GM21529 (cell line): ENCODE data around the gene PDGFC.
"Not testable (repeated sequence)": the region's sequence is repeated elsewhere in the genome, so short reads cannot be mapped to it uniquely, and the experiment has no call there.

Source experiments
- ATAC-seq: cut with Tn5 transposase; IDR thresholded peaks from one replicate; pipeline ENCODE4 v1.9.1; 2021; ENCODE audit not compliant: unreplicated experiment

PDGFC gene

GRCh38 chr4:156915221-156915620 lies 56.4 kb downstream of the PDGFC start:
- no peak for ATAC-seq

- no peak for ATAC-seq
Observed at GRCh38 chr4:156913234-156913633, 58.4 kb downstream of the PDGFC start.

DNA sequence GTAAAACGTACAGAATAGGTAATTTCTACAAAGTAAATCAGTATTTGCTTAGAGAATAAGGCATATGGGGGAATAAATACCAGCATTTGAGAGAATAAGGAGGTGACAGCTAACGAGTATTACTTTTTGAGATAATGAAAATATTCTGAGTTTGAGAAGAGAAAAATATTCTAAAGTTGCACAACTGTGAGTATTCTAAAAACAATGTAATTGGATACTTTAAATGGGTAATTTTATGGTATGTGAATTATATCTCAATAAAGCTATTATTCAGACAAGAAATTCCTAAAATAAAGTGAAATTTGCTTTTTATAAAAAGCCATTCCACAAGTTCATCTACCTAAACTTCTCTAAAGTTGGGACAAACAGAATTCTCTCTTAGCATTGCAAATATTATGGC lies 62.6 kb downstream of the PDGFC start:
- no peak for ATAC-seq

DNA sequence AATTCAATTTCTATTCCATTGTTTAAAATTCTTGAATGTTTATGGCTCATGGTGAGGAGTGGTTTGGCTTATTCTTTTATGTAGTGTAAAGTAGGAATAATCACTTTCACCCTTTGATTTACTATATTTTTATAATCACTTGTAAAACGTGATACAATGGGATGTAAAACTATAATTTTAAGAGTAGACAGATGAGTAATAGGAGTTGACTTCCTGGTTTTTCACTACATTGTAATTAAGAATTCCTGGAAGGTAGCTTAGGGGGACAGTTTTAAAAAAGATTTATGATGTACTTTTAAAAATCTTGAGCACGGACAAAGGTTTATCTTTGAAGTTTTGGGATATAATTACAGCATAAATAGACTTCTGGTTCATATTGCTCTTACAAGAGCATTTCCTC lies 65.3 kb downstream of the PDGFC start:
- no peak for ATAC-seq

- no peak for ATAC-seq
Observed at GRCh38 chr4:156901871-156902270, 69.7 kb downstream of the PDGFC start.

GRCh38 chr4:156898373-156899117 lies 73.1 kb downstream of the PDGFC start:
- ATAC-seq: no peak

DNA sequence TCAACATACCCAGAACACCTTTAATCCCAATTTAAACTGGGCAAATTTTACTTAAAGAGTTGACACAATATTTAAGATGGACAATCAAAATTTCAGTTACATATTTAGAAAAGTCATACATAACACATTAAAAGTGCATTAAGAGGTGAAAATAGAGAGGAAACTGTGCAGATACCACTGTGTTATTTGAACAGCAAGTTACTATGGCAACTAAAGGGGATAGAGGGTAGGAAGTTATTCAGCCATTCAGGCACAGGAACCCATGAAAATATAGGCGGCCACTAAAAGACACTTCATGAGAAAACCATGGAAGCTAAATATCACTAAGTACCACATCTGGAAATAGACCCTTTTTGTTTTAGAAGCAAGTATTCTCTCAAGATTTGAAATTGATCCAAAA lies 75.1 kb downstream of the PDGFC start:
- no peak for ATAC-seq

GRCh38 chr4:156894234-156894633 lies 77.4 kb downstream of the PDGFC start:
- ATAC-seq: no peak

DNA sequence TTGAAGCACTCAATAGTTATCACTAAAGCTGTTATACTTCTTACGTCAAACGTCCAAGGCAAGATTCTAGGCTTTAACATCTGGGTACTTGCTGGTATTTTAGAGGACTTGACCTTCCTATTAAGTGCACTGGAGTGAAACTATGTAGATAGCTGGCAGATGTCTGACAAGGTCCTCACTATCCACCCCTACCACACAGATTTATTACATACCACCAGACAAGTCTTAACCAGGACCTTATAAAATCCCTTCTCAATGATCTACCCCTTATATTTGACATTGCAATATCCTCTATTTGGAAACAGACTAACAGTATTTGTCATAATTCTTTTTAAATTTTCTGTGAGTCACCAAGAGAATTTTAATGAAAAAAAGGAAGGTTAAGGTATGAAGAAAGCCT lies 78.8 kb downstream of the PDGFC start:
- no peak for ATAC-seq

- ATAC-seq: no peak
Observed at GRCh38 chr4:156889616-156890594, 81.7 kb downstream of the PDGFC start.

DNA sequence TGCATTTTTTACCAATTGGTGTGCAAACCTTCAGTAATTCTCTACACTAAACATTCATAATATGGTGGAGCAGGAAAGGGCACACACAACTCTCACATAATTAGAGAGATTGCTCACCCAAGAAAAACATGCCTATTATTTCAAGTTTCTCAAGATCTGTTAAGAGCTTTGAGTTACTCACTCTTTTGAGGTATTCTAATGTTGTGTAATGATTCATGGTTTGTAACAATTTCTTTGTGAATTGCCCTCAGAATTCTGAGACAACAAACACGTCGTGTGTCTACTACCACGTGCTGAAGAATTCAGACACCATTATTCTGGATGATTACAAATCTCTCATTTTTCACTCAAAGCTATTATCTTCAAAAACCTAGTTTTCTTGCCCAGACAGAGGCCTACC lies 82.8 kb downstream of the PDGFC start:
- ATAC-seq: no peak

DNA sequence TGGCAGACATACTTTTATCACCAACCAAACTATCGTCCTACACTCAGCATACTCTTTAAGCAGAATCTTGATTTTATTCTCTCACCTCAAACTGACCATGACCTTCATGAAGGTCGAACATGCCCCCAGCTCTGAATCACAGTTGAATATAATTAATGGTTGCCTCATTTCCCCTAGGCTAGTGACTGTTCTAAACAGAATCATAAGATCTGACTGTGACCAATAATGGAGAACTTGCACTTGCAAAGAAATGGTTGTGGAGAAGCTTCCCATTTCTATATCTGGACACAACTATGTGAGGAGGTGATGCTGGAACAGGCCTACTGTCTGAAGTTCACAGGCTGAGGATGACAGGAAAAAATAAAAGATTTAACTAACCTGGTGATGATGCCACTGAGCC lies 85.1 kb downstream of the PDGFC start:
- no peak for ATAC-seq

DNA sequence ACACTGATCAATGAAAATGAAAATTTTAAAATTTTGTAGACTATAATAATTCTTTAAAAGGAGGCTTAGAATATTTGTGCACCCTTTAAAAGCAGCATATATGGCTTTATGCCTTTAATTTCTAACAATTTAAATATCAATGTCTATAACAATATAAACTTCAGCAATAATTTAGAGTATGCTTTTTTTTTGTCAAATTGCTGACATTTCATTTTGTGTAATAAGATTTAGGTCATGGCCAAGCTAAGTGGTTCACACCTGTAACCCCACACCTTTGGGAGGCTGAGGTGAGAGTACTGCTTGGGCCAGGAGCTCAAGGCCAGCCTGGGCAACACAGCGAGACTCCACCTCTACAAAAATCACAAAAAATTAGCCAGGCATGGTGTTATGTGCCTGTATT lies 86.2 kb downstream of the PDGFC start:
- no peak for ATAC-seq

DNA sequence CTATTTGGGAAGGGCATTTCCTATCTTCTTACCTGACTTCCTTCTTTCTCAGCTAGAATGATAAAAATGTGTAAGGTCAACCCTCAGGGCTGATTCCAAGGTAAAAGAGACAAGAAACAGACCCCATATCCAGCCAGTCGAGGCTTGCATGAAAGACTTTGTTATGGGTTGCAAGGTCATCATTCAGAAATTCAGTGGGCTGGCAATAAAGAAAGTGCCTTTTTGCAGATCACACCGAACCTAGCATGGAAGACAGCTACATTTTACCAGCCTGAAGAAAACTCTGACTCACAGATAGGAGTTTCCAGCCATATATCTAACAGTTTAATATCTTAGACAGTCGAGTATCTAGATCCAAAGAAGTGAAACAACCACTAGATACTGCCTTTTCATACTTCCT lies 87.4 kb downstream of the PDGFC start:
- no peak for ATAC-seq

- ATAC-seq: no peak
Observed at GRCh38 chr4:156875704-156876103, 95.9 kb downstream of the PDGFC start.

- ATAC-seq: no peak
Observed at GRCh38 chr4:156875055-156875454, 96.5 kb downstream of the PDGFC start.

DNA sequence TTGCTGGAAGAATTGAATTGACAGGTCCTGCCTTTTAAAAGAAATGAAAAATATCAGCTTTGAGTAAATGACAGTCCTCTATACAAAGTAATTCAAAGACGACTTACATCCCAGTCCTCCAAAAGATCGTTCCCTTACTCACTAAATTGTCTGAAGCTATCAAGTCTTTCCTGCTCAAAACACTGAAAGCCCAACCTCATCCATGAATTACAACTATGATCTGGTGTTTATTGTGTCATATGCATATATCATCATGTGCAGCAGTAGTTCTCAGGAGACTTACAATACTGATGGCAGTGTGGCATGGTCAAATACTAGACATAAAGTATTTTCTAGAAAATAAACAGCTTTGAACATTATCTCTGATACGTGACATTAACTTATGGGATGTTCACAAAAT lies 97.8 kb downstream of the PDGFC start:
- no peak for ATAC-seq

DNA sequence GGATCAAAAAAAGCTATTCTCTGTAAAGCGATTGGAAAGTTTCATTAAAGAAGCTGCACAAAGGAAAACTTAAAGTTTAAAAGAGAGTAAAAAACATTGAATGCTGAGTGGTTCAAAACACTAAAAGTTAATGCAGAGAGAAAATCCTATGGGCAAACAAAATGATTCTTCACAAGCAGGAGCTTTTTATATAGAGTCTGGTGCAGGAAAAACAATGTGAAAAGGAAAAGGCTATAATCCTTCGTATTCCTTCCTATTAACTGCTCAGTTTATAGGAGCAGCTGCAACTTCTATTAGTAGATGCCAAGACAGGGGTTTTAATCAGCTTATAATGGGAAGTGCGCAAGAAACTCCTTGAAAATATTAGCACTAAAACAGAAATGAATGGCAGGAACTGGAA lies 100.7 kb downstream of the PDGFC start:
- no peak for ATAC-seq

- ATAC-seq: no peak
Observed at GRCh38 chr4:156870131-156870530, 101.5 kb downstream of the PDGFC start.

DNA sequence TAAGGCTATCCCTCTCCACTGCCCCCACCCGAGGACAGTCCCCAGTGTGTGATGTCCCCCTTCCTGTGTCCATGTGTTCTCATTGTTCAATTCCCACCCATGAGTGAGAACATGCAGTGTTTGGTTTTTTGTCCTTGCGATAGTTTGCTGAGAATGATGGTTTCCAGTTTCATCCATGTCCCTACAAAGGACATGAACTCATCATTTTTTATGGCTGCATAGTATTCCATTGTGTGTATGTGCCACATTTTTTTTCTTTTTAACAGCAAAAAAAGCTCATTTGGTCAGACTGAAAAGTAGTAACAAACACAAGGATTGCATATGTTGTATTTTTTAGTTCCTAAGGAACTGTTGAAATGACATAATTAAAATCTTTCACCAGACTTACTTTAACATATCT lies 105.5 kb downstream of the PDGFC start:
- not testable (repeated sequence) for ATAC-seq

- no peak for ATAC-seq
Observed at GRCh38 chr4:156865451-156865850, 106.1 kb downstream of the PDGFC start.

DNA sequence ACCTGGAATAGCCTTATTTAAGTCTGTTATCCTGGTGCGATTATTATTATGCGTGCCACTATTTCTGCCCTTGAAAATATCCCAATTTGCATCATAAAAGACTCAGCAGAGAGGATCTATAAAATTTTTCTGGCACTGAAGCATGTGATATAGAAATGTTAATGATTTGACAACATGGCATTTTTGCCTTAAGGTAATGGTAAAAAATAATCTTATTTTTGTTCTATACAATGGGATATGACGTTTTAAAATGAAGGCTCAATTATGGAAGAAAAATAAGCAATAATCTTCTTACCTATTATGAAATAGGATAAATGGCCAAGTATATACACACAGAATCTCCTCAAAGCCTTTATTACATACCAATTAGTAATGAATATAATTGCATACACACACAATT lies 113.5 kb downstream of the PDGFC start:
- no peak for ATAC-seq
